GM21367 (cell line): ENCODE data around the gene SEMG1.

Experiments
- ATAC-seq: cut with Tn5 transposase; IDR thresholded peaks from one replicate; pipeline ENCODE4 v1.9.1; 2021; ENCODE audit not compliant: unreplicated experiment

The SEMG1 gene

DNA sequence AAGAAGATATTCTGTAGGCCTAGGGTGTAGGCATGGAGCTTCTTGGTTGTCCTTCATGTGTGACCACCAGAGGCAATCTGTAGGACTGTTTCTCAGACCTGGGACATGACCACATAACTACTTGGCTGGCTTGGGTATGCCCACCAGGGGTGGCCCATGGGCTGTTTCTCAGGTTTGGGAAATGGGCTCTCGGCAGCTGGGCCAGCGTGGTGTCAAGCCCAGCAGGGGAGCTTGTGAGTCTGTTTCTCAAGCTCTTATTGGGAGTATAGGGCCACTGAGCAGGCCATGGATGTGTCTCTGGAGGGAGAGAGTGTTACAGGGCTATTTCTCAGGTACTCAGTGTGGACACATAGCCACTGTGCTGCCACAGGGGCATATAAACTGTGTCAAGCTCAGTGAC is 11.8 kb downstream of the SEMG1 start:
- no peak for ATAC-seq

GRCh38 chr20:45221076-45221475 is 14.2 kb downstream of the SEMG1 start, which contains the start of gene SEMG2:
Gene SEMG2 (plus strand): TSS chr20:45221373. CDS start chr20:45221390, 17 bp downstream.
- ATAC-seq, result no peak

GRCh38 chr20:45223136-45223535 is 16.3 kb downstream of the SEMG1 start:
- ATAC-seq, result no peak

DNA sequence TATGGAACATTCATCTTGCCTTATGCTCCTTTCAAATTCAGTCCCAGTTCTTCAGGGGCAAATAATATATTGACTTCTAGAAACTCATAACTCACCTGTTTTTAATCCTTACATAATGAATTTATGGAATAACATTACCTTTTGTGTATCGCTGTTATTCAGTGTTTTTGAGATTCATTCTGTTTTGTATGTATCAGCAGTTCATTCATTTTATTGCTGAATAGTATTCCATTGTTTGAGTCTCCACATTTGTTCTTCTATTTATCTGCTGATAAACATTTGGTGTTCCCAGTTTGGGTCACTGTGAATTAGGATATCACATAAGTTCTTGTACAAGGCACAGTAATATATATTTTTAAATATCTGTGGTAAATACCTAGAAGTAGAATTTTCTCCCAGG is 19.5 kb downstream of the SEMG1 start:
- ATAC-seq, result no peak

DNA sequence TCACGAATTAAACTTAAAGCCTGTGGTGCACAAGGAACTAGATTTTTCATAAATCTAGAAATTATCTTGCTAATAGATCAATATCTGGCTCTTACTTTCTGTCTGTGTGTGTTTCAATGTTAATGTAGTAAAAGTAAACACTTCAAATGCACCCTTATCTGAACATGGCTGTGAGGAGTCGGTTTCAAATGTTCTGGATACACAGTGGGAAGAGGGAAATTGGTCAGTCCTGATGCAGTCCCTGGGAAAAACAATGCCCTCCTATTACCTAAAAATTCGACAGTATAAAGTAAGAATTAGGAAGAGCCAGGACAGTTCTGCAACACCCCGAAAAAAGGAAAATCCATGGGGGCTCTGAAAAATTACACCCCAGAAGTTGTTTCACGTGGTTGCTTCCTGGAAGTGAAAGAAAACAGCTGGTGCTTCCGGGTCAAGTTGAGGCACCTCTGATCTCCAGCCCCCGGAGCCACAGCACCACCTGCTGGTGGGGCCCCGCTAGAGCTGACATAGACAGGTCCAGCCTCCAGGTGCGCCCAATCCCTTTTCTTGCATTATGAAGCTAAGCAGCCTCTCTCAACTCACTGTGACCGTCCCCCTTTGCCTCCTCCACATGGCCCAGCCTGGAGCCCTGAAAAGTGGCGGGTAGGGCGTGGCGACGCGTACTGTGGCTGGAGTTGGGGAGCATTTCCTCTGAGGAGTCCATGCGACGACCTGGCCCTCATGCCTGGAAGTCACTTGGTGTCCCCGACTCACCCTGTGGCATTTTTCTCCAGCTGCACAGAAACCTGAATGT is 22.6 kb downstream of the SEMG1 start:
- ATAC-seq, result no peak

- ATAC-seq, result no peak
These were observed 23.8 kb downstream of the SEMG1 start for GRCh38 chr20:45230631-45231030.

DNA sequence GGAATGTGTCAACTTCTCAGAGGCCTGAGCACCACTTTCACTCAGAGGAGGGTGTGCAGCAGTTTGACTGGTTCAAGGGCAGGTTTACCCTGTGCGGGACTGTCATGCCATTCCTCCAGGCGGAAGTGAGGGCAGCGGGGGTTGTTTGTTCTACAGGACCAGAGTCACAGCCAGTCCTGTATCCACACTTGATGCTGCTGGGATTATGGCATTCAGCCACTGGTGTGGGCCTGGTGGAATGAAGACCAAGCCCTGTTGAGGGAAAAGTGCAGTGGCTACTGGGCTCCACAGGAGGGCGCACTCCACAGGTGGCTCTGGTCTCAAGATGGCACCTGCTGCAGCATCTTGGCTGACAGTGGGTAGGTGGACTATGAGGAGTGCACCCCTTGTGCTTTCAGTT is 29.2 kb downstream of the SEMG1 start:
- no peak for ATAC-seq

DNA sequence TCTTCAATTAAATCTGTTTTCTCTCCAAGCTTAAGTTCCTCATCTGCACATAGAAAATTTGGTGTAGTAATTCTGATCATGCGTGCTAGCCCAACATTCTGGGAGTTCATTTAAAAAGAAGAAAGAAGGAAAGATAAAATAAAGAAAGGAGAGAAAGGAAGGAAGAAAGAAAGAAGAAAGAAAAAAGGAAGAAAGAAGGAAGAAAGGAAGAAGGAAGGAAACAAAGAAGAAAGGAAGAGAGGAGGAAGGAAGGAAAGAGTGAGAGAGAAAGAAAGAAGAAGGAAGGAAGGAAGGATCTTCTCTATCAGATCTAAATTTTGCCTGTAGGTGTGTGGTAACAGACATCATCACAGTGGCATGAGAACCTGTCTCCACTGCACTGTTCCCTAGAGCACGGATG is 31.3 kb downstream of the SEMG1 start:
- no peak for ATAC-seq

- no peak for ATAC-seq
These were observed 39.3 kb downstream of the SEMG1 start for GRCh38 chr20:45246109-45246508.

- ATAC-seq, result no peak
These were observed 41.0 kb downstream of the SEMG1 start for GRCh38 chr20:45247865-45248264.

- no peak for ATAC-seq
These were observed 41.8 kb downstream of the SEMG1 start for GRCh38 chr20:45248609-45249008.

DNA sequence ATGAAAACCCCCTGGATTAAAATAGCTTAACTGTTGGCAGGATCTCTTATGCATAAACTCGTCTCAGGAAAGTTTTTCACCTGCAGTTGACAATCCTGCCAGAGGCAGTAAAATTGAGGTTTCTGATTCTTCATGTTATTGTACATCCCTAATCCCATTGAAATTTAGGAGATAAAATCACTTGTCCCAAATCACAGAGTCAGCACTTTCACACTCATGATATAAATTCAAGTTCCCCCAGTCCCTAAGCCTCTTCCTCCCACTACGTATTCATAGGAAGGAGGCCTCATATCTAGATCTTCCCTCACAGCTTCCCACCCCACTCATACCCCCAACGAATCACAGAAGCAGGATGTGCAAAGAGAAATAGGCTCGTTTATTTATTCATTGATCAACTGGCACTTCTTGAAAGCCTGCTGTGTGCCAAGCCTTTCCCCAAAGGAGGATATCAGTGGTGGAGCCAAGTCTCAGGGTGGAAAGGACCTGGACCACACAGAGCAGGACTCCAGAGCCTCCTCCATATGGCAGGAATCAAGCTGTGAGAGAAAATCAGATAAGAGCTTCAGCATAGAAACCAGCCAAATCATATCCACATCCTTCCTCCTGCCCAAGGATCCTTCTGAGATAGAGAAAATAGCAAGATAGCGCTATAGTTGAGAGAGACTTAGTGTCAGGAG is 45.2 kb downstream of the SEMG1 start:
- ATAC-seq, result no peak

- ATAC-seq, result no peak
These were observed 46.4 kb downstream of the SEMG1 start for GRCh38 chr20:45253261-45253660.

- no peak for ATAC-seq
These were observed 47.8 kb downstream of the SEMG1 start, which contains the start of gene SLPI for GRCh38 chr20:45254383-45255262. Gene SLPI (minus strand): TSS chr20:45254564. CDS start chr20:45254543, 21 bp downstream.

GRCh38 chr20:45257161-45257560 is 50.3 kb downstream of the SEMG1 start:
- no peak for ATAC-seq

DNA sequence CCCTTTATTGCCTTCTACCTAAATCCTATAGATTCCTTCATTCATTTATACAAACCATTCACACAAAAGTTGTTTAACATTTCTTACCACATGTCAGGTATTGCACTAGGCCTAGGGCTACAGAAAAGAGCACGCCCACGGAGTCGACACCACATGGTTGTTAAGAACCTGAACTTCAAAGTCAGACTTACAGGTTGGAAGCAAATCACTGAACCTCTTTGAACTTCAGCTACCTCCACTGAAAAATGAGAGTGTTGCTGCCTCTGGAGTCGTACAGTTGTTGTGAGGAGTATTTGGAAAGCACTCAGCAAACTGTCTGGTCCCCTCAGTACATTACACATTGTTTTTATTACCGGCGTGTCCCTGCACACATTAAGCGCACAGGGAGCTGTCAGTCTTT is 50.9 kb downstream of the SEMG1 start:
- ATAC-seq, result no peak

DNA sequence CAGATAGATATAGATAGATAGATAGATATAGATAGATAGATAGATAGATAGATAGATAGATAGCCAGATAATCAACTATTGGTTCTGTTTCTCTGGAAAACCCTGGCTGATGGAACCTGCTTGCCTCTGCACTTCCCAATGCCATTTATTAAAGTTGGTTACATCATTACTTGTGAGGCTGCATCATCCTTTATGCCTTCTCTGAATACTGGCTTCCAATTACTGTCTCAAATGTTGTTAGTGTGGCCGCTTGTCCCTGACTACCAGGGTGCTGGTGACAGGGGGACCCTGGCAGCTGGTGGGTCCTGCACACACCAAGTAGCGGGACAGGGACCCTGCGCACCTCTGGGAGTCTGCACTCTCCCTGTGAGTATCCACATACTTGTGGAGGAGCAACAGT is 51.4 kb downstream of the SEMG1 start:
- ATAC-seq, result no peak

DNA sequence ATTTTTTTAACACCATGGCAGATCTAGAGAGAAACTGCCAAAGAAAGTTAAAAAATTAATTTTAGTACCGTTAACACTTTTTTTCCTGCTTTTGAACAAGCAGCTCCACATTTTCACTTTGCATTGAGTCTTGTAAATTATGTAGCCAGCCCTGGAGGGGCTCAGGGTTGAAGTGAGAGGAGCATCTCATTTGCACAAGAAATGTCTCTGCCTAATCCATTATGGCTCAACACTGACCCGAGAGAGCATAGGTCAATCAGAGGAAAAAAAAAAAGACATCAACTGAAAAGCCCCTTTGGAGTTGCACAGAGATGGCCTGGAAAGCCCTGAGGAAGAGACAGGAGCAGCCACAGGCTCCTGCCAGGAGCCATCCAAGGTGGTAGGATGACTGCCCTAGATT is 51.8 kb downstream of the SEMG1 start:
- no peak for ATAC-seq
